ENCODE results near the gene MLLT6. TPM values are rescaled to one million over a fixed set of nuclear protein-coding genes. Genes with fewer than 3 reads are reported as not detected.
A peak's percentile ranks its signal among the peaks of the same experiment; 100 is the strongest.

The MLLT6 gene
- total RNA-seq, 1 donor from 2014 or later: 155 TPM

GRCh38 chr17:38702916-38703741 lies 1.9 kb upstream of the MLLT6 start:
- H3K4me1 Mint-ChIP-seq (ENCODE audit: low read depth): peaks cover 28% of the 10 kb centered on the region
- H3K27ac Mint-ChIP-seq: peak overlapping the region; percentile 90
- TF ChIP-seq CTCF (IDR thresholded peaks at IDR 0.05; ENCODE audit: unreplicated experiment): no peak
- DNase-seq (ENCODE audit: low spot score, unreplicated experiment): no peak
- peaks cover 4% of the 10 kb centered on the region for H3K36me3 Mint-ChIP-seq (ENCODE audit: insufficient read depth)
- peak overlapping the region; percentile 89 for H3K4me3 Mint-ChIP-seq (ENCODE audit: low read depth)
- H3K27me3 Mint-ChIP-seq: peaks cover 24% of the 10 kb centered on the region
- no peaks in the 10 kb centered on the region for H3K9me3 Mint-ChIP-seq (ENCODE audit: low read depth)

- H3K36me3 Mint-ChIP-seq (ENCODE audit: insufficient read depth): peaks cover 4% of the 10 kb centered on the region
- H3K4me1 Mint-ChIP-seq (ENCODE audit: low read depth): peaks cover 28% of the 10 kb centered on the region
- peak; percentile 77 for DNase-seq (ENCODE audit: low spot score, unreplicated experiment)
Observed at GRCh38 chr17:38703742-38704605, 1.1 kb upstream of the MLLT6 start.

GRCh38 chr17:38705523-38705802 lies 390 bp downstream of the MLLT6 start:
- H3K4me1 Mint-ChIP-seq (ENCODE audit: low read depth): peaks cover 31% of the 10 kb centered on the region
- no peak for TF ChIP-seq CTCF (IDR thresholded peaks at IDR 0.05; ENCODE audit: unreplicated experiment)
- H3K27me3 Mint-ChIP-seq: peaks cover 14% of the 10 kb centered on the region
- peaks cover 9% of the 10 kb centered on the region for H3K36me3 Mint-ChIP-seq (ENCODE audit: insufficient read depth)
- DNase-seq (ENCODE audit: low spot score, unreplicated experiment): no peak
- H3K4me3 Mint-ChIP-seq (ENCODE audit: low read depth): peak overlapping the region; percentile 90
- H3K9me3 Mint-ChIP-seq (ENCODE audit: low read depth): no peaks in the 10 kb centered on the region
- no peak overlapping the region for H3K27ac Mint-ChIP-seq

More at GRCh38 chr17:38703742-38704605, 1.1 kb upstream of the MLLT6 start:
- Mint-ChIP-seq H3K27me3 (peaks cover 24% of the 10 kb centered on the region), H3K27ac (peak overlapping the region; percentile 90), H3K4me3 (ENCODE audit: low read depth) (peak overlapping the region; percentile 89), H3K9me3 (ENCODE audit: low read depth) (no peaks in the 10 kb centered on the region)
- TF ChIP-seq CTCF (IDR thresholded peaks at IDR 0.05; ENCODE audit: unreplicated experiment): no peak

- Mint-ChIP-seq H3K27me3 (peaks cover 13% of the 10 kb centered on the region), H3K9me3 (ENCODE audit: low read depth) (no peaks in the 10 kb centered on the region), H3K4me3 (ENCODE audit: low read depth) (peak overlapping the region; percentile 90), H3K4me1 (ENCODE audit: low read depth) (peaks cover 36% of the 10 kb centered on the region), H3K27ac (peak overlapping the region; percentile 92), H3K36me3 (ENCODE audit: insufficient read depth) (peaks cover 9% of the 10 kb centered on the region)
- peak; percentile 28 for DNase-seq (ENCODE audit: low spot score, unreplicated experiment)
- no peak for TF ChIP-seq CTCF (IDR thresholded peaks at IDR 0.05; ENCODE audit: unreplicated experiment)
Observed at GRCh38 chr17:38705803-38706504, 881 bp downstream of the MLLT6 start.

All from progenitor cell of endocrine pancreas (in vitro differentiated cells).